T-helper 2 cell treated with Interferon-gamma antibody and Interleukin-4, amounts not matched to agents 5 μg/mL and 100 μg/mL, for 36 hours (primary cell): ENCODE data around the gene ELOVL6.
"Not testable (repeated sequence)": the region's sequence is repeated elsewhere in the genome, so short reads cannot be mapped to it uniquely, and the experiment has no call there.

Experiments used
- DNase-seq: peaks from one replicate; pipeline ENCODE4 v3.0.0; 2021; ENCODE audit warnings: low spot score
- H3K27ac Mint-ChIP-seq: one replicate; pipeline ENCODE4 v1.8.0; 2021; ENCODE audit warnings: mild to moderate bottlenecking, mixed read lengths
- H3K27me3 Mint-ChIP-seq: one replicate; pipeline ENCODE4 v1.8.0; 2021; ENCODE audit warnings: low read depth, mixed read lengths
- H3K36me3 Mint-ChIP-seq: one replicate; pipeline ENCODE4 v1.8.0; 2021; ENCODE audit warnings: low read depth, mixed read lengths
- H3K4me1 Mint-ChIP-seq: one replicate; pipeline ENCODE4 v1.8.0; 2021; ENCODE audit warnings: low read depth, mixed read lengths
- H3K4me3 Mint-ChIP-seq: one replicate; pipeline ENCODE4 v1.8.0; 2022; ENCODE audit warnings: mild to moderate bottlenecking, moderate library complexity, mixed read lengths
- H3K9me3 Mint-ChIP-seq: one replicate; pipeline ENCODE4 v1.8.0; 2021; ENCODE audit warnings: mixed read lengths

The ELOVL6 gene

DNA sequence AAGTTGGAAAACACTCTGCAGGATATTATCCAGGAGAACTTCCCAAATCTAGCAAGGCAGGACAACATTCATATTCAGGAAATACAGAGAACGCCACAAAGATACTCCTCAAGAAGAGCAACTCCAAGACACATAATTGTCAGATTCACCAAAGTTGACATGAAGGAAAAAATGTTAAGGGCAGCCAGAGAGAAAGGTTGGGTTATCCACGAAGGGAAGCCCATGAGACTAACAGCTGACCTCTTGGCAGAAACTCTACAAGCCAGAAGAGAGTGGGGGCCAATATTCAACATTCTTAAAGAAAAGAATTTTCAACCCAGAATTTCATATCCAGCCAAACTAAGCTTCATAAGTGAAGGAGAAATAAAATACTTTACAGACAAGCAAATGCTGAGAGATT, 120.3 kb downstream of the ELOVL6 start:
- not testable (repeated sequence) for H3K27me3 Mint-ChIP-seq, H3K4me3 Mint-ChIP-seq, DNase-seq, H3K27ac Mint-ChIP-seq
- Mint-ChIP-seq H3K4me1 (peaks cover 14% of the 10 kb centered on the region), H3K36me3 (peaks cover 19% of the 10 kb centered on the region), H3K9me3 (peaks cover 24% of the 10 kb centered on the region)

DNA sequence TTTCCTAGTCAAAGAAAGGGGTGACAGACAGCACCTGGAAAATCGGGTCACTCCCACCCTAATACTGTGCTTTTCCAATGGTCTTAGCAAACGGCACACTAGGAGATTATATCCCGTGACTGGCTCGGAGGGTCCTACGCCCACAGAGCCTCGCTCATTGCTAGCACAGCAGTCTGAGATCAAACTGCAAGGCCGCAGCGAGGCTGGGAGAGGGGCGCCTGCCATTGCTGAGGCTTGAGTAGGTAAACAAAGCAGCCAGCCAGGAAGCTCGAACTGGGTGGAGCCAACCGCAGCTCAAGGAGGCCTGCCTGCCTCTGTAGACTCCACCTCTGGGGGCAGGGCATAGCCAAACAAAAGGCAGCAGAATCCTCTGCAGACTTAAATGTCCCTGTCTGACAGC, 121.6 kb downstream of the ELOVL6 start:
- H3K9me3 Mint-ChIP-seq: peaks cover 18% of the 10 kb centered on the region
- not testable (repeated sequence) for H3K27me3 Mint-ChIP-seq, DNase-seq, H3K4me3 Mint-ChIP-seq, H3K27ac Mint-ChIP-seq
- H3K36me3 Mint-ChIP-seq: peaks cover 22% of the 10 kb centered on the region
- H3K4me1 Mint-ChIP-seq: peaks cover 14% of the 10 kb centered on the region

DNA sequence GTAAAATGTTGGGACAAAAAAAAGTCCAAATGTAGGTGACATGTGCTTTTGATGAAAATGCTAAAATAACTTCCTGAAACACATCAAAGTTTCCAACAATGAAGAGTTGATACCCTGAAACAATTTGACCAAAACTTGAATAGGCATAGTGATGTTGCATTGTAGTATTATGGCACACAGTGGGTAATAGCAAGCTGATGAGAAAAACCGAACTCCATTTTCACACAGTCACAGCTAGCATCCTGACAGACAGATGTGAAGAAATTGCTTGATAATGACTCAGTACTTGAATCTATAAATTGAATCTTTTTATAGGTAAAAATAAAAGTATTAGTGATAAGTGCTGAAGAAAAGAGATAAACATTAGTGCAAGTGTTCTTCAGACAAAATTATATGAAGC, 122.5 kb downstream of the ELOVL6 start:
- Mint-ChIP-seq H3K4me1 (peaks cover 14% of the 10 kb centered on the region), H3K9me3 (peaks cover 18% of the 10 kb centered on the region), H3K27me3 (no peaks in the 10 kb centered on the region), H3K36me3 (peaks cover 22% of the 10 kb centered on the region), H3K27ac (no peak overlapping the region), H3K4me3 (no peak overlapping the region)
- no peak for DNase-seq

DNA sequence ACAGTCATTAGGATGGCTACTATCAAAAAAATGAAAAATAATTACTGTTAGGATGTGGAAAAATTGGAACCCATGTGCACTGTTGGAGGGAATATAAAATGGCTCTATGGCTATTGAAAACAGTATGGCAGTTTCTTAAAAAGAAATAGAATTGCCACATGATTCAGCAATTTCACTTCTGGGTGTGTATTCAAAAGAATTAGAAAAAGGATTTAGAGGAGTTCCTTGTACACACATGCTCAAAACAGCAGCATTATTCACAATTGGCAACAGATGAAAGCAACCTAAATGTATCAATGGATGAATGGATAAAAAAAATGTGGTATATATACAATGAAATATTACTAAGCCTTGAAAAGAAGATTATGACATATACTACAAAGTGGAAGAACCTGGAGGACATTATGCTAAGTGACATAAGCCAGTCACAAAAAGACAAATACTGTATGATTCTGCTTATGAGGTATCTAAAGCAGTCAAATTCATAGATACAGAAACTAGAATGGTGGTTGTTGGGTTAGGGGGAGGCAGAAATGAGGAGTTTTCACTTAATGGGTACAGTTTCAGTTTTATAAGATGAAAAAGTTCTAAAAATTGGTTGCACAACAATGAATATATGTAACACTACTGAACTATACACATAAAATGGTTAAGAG, 123.2 kb downstream of the ELOVL6 start:
- Mint-ChIP-seq H3K27ac (peak overlapping the region; percentile 43), H3K27me3 (no peaks in the 10 kb centered on the region), H3K36me3 (peaks cover 25% of the 10 kb centered on the region), H3K9me3 (peaks cover 18% of the 10 kb centered on the region), H3K4me3 (no peak overlapping the region), H3K4me1 (peaks cover 14% of the 10 kb centered on the region)
- DNase-seq: no peak

DNA sequence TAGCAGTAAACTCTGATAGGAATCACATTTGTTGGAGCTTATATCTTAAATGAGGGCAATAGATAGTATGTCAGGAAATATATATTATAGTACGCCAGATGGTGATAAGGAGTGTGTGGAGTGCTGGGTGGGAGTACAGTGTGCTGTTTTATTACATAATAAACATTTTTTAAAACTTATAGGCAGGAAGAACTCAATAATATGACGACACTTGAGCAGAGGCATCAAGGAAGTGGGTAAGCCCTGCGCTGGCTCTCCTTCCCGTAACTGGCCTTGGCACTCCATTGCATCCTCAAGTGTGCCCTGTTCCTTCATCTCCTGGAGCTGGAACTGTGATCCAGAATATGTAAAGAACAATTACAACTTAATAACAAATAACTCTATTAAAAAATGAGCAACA, 123.8 kb downstream of the ELOVL6 start:
- Mint-ChIP-seq H3K36me3 (peaks cover 24% of the 10 kb centered on the region), H3K4me3 (no peak overlapping the region), H3K9me3 (peaks cover 16% of the 10 kb centered on the region), H3K27me3 (no peaks in the 10 kb centered on the region), H3K27ac (no peak overlapping the region), H3K4me1 (peaks cover 13% of the 10 kb centered on the region)
- no peak for DNase-seq

DNA sequence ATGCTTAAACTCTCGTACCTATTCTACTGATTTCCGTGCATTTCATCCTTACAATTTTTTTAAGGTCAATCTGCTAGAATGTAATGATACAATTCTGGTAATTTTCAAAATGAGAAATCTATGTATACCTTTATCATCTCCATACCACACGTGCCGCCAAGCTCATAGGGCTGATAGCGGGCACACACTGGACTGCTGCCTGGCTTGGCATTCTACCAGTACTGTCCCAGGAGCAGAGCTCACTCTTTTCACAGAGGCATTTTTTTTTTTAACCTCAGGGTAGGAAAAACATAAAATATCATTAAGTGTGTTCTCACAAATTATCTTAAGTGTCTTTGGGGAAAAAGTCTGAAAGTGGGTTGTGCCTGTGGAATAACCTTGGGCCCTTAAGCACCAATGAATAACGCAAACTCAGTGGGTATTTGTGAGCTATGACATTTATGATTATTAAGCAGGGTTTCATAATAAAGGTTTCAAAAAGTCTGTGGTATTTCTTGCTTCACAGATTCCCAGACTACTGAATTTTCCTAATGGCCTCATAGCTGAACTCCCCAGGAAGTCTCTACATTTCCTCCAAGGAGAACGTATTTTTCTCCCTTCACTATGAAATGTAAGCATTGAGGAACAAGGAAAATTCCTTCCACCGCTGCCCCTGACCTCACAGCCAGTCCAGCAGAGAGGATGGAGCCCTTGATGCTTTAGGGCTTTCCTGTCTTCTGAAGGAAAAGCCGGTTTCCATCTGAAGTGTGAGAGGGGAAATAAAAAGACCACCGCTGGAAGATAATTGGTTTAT, 125.2 kb downstream of the ELOVL6 start:
- no peak for DNase-seq
- H3K9me3 Mint-ChIP-seq: peaks cover 13% of the 10 kb centered on the region
- H3K36me3 Mint-ChIP-seq: peaks cover 19% of the 10 kb centered on the region
- H3K4me1 Mint-ChIP-seq: peaks cover 13% of the 10 kb centered on the region
- H3K27ac Mint-ChIP-seq: no peak overlapping the region
- H3K4me3 Mint-ChIP-seq: no peak overlapping the region
- H3K27me3 Mint-ChIP-seq: no peaks in the 10 kb centered on the region

DNA sequence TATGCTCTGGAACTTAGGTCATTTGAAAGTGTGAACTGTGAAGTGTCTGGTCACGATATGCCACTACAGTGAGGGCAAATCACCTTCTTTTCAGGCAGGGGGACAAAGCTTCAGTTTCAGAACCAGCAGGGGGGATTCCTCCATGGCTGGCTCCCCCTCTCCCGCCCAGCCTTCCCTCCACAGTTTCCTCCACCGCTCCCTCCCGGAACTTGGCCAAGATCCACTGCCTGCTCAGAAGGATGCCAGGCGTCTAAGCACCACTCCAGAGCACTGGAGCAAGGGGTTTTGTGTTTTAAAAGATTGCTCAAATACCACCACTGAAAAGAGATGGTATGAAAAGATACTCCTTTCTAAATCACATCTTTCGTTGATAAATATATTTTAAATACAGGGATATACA, 126.9 kb downstream of the ELOVL6 start:
- H3K4me1 Mint-ChIP-seq: peaks cover 23% of the 10 kb centered on the region
- DNase-seq: no peak
- peaks cover 12% of the 10 kb centered on the region for H3K36me3 Mint-ChIP-seq
- H3K9me3 Mint-ChIP-seq: peaks cover 6% of the 10 kb centered on the region
- H3K4me3 Mint-ChIP-seq: no peak overlapping the region
- no peak overlapping the region for H3K27ac Mint-ChIP-seq
- H3K27me3 Mint-ChIP-seq: no peaks in the 10 kb centered on the region

DNA sequence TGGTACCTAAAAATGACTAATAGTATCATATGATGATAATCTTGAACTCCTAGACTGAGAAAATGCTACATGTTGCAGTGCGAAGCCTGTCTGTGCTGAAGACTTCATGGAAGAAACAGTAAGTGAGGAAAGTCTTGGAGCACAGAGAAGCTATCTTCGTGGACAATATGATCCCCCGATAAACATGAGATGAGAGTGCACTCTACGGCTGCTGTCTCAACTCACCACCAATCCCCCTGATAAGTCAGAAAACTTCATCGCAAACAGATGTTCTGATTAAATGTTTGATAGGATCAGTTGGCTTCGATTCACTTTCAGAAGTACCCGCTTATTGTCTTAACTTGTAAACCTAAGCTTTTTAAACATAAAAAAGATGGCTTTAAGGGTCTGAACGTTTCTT, 130.2 kb downstream of the ELOVL6 start:
- H3K4me3 Mint-ChIP-seq: no peak overlapping the region
- peaks cover 5% of the 10 kb centered on the region for H3K36me3 Mint-ChIP-seq
- no peak overlapping the region for H3K27ac Mint-ChIP-seq
- H3K27me3 Mint-ChIP-seq: no peaks in the 10 kb centered on the region
- DNase-seq: no peak
- peaks cover 17% of the 10 kb centered on the region for H3K4me1 Mint-ChIP-seq
- no peaks in the 10 kb centered on the region for H3K9me3 Mint-ChIP-seq

DNA sequence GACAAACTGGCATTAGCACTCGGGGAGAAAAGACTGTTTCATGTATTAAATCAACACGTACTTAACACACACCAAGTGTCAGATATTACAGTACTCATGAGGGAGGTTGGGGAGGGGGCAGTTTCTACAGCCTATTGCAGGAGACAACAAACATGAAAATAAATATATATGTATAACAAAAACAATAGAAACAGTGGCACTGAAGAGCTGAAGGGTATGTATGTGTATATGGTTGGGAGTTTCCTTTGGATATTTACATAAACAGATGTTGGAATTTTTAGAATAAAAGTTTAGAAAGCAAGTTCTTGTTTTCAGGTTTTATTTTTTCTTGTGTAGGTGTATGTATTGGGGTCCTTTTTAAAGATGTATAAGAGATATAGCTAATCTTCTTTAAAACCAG, 133.5 kb downstream of the ELOVL6 start:
- no peaks in the 10 kb centered on the region for H3K9me3 Mint-ChIP-seq

DNA sequence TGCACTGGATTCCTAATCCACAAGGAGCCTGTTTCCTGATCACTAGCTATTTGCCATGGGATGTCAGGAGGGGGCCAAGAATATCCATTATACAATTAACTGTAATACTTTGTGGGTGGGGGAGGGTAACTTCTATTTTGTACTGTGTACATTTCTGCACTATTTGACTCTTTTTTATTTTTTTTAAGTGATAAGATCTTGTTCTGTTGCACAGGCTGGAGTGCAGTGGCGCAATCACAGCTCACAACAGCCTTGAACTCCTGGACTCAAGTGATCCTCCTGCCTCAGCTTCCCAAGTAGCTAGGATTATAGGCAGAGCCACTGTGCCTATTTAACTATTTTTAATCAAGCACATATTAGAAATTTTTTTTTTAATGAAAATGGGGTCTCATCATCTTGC, 134.1 kb downstream of the ELOVL6 start:
- Mint-ChIP-seq H3K27ac (no peak overlapping the region), H3K9me3 (no peaks in the 10 kb centered on the region), H3K4me1 (peaks cover 42% of the 10 kb centered on the region), H3K4me3 (no peak overlapping the region), H3K36me3 (peaks cover 1% of the 10 kb centered on the region), H3K27me3 (no peaks in the 10 kb centered on the region)
- no peak for DNase-seq

More for the DNA sequence above, 133.5 kb downstream of the ELOVL6 start:
- no peak for DNase-seq
- no peak overlapping the region for H3K4me3 Mint-ChIP-seq
- H3K27me3 Mint-ChIP-seq: no peaks in the 10 kb centered on the region
- no peak overlapping the region for H3K27ac Mint-ChIP-seq
- peaks cover 36% of the 10 kb centered on the region for H3K4me1 Mint-ChIP-seq
- no peaks in the 10 kb centered on the region for H3K36me3 Mint-ChIP-seq

DNA sequence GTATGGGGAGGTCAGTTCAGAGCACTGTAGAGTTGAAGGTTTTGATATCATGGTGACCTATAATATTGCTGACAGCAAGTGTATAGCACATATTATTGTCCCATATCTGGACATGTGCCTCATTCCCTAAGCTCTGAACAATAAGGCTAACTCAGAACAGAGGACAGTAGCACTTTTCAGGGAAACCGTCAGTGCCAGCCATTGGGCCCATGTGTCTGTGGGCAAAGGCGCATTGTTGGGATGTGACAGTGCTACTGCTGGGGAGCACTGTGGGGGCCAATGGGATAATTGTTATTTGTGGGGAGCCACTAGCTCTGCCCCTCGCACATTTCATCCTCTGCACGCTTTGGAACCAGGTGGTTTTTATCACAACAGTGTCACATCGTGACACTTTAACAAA, 136.2 kb downstream of the ELOVL6 start:
- Mint-ChIP-seq H3K4me3 (no peak overlapping the region), H3K4me1 (peaks cover 47% of the 10 kb centered on the region), H3K27me3 (no peaks in the 10 kb centered on the region), H3K36me3 (peaks cover 8% of the 10 kb centered on the region), H3K27ac (no peak overlapping the region), H3K9me3 (no peaks in the 10 kb centered on the region)
- no peak for DNase-seq

DNA sequence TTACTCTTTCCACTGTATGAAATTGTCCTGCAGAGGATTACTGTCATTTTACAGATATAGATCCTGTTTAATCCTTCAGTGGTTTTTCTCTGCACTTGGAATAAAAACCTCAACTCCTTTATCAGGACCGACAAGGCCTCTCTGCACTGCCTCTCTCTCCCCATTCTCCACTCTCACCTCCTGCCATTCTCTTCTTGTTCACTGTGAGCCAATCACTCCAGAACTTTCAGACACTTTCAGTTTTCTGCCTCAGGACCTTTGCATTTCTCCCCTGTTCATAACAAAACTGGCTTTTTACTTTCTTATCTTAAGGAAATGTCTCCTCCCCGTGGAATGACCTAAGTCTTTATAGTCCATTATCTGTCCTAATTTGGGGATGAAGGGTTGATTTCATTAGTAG, 137.3 kb downstream of the ELOVL6 start:
- H3K36me3 Mint-ChIP-seq: peaks cover 14% of the 10 kb centered on the region
- peaks cover 49% of the 10 kb centered on the region for H3K4me1 Mint-ChIP-seq

DNA sequence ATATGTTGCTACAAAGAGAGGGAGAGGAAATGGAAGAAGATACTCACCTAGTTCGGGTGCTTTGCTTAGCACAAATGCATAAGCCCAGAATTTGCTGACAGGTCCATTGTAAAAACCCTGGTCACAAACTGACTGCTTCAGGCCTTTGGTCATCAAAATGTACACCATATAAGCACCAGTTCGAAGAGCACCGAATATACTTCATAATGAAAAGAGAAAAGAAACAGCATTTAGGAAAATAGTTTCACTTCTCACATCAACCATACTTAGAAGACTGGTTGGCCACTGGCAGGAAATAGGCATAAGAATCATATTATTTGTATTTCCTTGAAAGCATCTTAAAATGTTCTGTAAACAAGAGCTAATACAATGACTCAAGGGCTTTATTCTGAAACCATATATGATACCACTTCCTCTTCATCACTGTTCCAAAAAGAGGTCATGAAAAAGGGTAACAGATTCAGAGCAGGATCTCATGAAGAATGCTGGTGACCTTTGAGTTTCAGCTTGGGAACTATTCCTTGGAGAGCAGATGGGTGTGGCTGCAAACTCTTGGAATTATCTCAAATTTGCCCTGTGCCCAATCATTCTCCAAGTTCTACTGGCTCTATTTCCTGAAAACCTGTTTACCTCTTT, 138.7 kb downstream of the ELOVL6 start:
- DNase-seq: peak; percentile 10
- H3K9me3 Mint-ChIP-seq: no peaks in the 10 kb centered on the region
- peaks cover 14% of the 10 kb centered on the region for H3K36me3 Mint-ChIP-seq
- peak overlapping the region; percentile 80 for H3K4me3 Mint-ChIP-seq
- H3K4me1 Mint-ChIP-seq: peaks cover 60% of the 10 kb centered on the region
- H3K27me3 Mint-ChIP-seq: no peaks in the 10 kb centered on the region
- H3K27ac Mint-ChIP-seq: peak overlapping the region; percentile 84

More for the DNA sequence above, 137.3 kb downstream of the ELOVL6 start:
- Mint-ChIP-seq H3K4me3 (peak overlapping the region; percentile 2), H3K9me3 (no peaks in the 10 kb centered on the region), H3K27me3 (no peaks in the 10 kb centered on the region), H3K27ac (peak overlapping the region; percentile 84)
- DNase-seq: no peak

DNA sequence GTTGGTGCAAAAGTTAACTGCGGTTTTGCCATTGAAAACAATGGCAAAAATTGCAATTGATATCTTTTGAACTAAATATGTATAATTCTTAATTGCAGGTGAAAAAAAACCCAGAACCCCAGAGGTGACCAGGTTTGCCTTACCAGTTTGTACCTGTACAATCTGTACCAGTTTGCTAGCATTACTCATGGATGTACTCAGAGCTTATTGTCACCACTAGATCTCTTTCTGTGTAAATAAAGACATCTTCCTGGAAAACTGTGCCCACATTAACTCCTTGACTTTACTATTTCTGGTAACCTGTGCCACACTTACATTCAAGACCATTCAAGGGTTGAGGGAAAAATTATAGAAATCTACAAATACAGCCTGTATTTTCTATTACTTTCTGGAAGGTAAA, 139.7 kb downstream of the ELOVL6 start:
- DNase-seq: no peak
- peak overlapping the region; percentile 84 for H3K27ac Mint-ChIP-seq
- H3K4me3 Mint-ChIP-seq: peak overlapping the region; percentile 80
- H3K4me1 Mint-ChIP-seq: peaks cover 56% of the 10 kb centered on the region
- H3K9me3 Mint-ChIP-seq: no peaks in the 10 kb centered on the region
- H3K36me3 Mint-ChIP-seq: peaks cover 17% of the 10 kb centered on the region
- no peaks in the 10 kb centered on the region for H3K27me3 Mint-ChIP-seq
